OCI-LY3 (cell line): ENCODE data around the gene MXI1.

Experiments used
- H2AFZ ChIP-seq: fragments of 200-600, 300-600 bp; shearing (Covaris generic); 2 replicates; pipeline ENCODE4 v1.6.0; 2014; ENCODE audit warnings: antibody characterized with exemption, low read depth, low read length
- H3K27ac ChIP-seq: fragments of 200-600, 300-600 bp; sonication (generic); 2 replicates; pipeline ENCODE4 v1.5.1; 2014; ENCODE audit warnings: mild to moderate bottlenecking, low read length, moderate library complexity, mixed read lengths
- H3K27me3 ChIP-seq: fragments of 200-600, 300-600 bp; sonication (generic); 2 replicates; pipeline ENCODE4 v1.6.1; 2014; ENCODE audit warnings: low read depth, low read length, mixed read lengths
- H3K36me3 ChIP-seq: fragments of 200-600, 300-600 bp; sonication (generic); replicated peaks from 2 replicates; pipeline ENCODE3; 2014; ENCODE audit warnings: low read depth, low read length, mixed read lengths
- H3K4me1 ChIP-seq: fragments of 300-600, 200-600 bp; sonication (generic); 2 replicates; pipeline ENCODE4 v1.6.1; 2014; ENCODE audit warnings: low read length, mixed read lengths
- H3K4me2 ChIP-seq: fragments of 200-600, 300-600 bp; sonication (generic); 2 replicates; pipeline ENCODE4 v1.6.1; 2014; ENCODE audit warnings: low read length, mixed read lengths
- H3K4me3 ChIP-seq: fragments of 300-600, 200-600 bp; sonication (generic); 2 replicates; pipeline ENCODE4 v1.5.1; 2014; ENCODE audit warnings: antibody characterized with exemption, mild to moderate bottlenecking, low read length, moderate library complexity
- H3K79me2 ChIP-seq: fragments of 300-600, 200-600 bp; shearing (Covaris generic); 2 replicates; pipeline ENCODE4 v1.6.1; 2014; ENCODE audit warnings: mild to moderate bottlenecking, low read length, mixed read lengths
- H3K9ac ChIP-seq: fragments of 300-600, 200-600 bp; shearing (Covaris generic); 2 replicates; pipeline ENCODE4 v1.6.0; 2014; ENCODE audit warnings: mild to moderate bottlenecking, low read length, moderate library complexity
- H3K9me3 ChIP-seq: fragments of 200-600, 300-600 bp; shearing (Covaris generic); 2 replicates; pipeline ENCODE4 v1.6.1; 2014; ENCODE audit warnings: low read length, mixed read lengths; ENCODE audit not compliant: insufficient read depth
- H4K20me1 ChIP-seq: fragments of 200-600, 300-600 bp; sonication (generic); 2 replicates; pipeline ENCODE4 v1.6.1; 2016; ENCODE audit warnings: low read length, mixed read lengths; ENCODE audit not compliant: insufficient read depth
- EZH2phosphoT487 ChIP-seq: fragments of 200-600 bp; shearing (Covaris generic); IDR thresholded peaks from 2 replicates; pipeline ENCODE4 v1.6.1; 2018; ENCODE audit warnings: antibody characterized with exemption, mixed run types, low read depth
- TF ChIP-seq, protein P1 (sequence below): fragments of 200-600, 300-600 bp; sonication (generic); IDR thresholded peaks from 2 replicates; pipeline ENCODE4 v1.5.1; 2014; ENCODE audit warnings: antibody characterized with exemption, low read length, low read depth

MXI1 gene

GRCh38 chr10:110160522-110160921 lies 46.9 kb upstream of the MXI1 start:
- Histone ChIP-seq H4K20me1 (no peaks in the 10 kb centered on the region), H3K79me2 (no peaks in the 10 kb centered on the region), H3K36me3 (no peaks in the 10 kb centered on the region), H3K27ac (no peak overlapping the region), H3K4me2 (no peak overlapping the region), H3K4me1 (no peaks in the 10 kb centered on the region), H3K4me3 (no peak overlapping the region), H3K9ac (no peak overlapping the region), H2AFZ (no peak overlapping the region), H3K9me3 (no peaks in the 10 kb centered on the region), H3K27me3 (peaks cover 27% of the 10 kb centered on the region)
- TF ChIP-seq, protein P1, sequence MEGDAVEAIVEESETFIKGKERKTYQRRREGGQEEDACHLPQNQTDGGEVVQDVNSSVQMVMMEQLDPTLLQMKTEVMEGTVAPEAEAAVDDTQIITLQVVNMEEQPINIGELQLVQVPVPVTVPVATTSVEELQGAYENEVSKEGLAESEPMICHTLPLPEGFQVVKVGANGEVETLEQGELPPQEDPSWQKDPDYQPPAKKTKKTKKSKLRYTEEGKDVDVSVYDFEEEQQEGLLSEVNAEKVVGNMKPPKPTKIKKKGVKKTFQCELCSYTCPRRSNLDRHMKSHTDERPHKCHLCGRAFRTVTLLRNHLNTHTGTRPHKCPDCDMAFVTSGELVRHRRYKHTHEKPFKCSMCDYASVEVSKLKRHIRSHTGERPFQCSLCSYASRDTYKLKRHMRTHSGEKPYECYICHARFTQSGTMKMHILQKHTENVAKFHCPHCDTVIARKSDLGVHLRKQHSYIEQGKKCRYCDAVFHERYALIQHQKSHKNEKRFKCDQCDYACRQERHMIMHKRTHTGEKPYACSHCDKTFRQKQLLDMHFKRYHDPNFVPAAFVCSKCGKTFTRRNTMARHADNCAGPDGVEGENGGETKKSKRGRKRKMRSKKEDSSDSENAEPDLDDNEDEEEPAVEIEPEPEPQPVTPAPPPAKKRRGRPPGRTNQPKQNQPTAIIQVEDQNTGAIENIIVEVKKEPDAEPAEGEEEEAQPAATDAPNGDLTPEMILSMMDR, result no peak
- TF ChIP-seq EZH2phosphoT487, result no peak

DNA sequence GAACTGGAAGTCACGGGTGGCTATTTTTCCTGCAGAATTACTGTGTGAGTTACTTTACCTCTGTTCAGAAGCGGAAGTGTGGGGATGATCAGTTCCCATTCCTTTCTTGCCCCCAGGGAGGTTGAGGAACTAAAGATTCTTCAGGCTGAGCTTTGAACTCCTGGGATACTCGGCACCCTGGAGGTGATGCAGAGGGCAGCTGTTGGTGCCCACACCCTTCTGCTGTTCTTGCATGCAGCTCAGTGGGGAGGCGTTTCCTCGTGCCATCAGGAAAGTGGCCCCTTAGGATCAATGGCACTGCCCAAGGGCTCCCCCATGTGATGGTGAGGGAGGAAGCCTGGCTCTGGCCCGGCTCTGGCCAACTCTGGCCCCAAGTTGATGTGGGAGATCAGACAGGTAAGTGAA lies 44.7 kb upstream of the MXI1 start:
- H3K4me2 ChIP-seq, result no peak overlapping the region
- no peaks in the 10 kb centered on the region for H4K20me1 ChIP-seq
- no peaks in the 10 kb centered on the region for H3K36me3 ChIP-seq
- no peaks in the 10 kb centered on the region for H3K9me3 ChIP-seq
- no peaks in the 10 kb centered on the region for H3K4me1 ChIP-seq
- no peaks in the 10 kb centered on the region for H3K79me2 ChIP-seq
- no peak for TF ChIP-seq EZH2phosphoT487
- TF ChIP-seq, protein P1, result no peak
- no peak overlapping the region for H3K9ac ChIP-seq
- H3K4me3 ChIP-seq, result no peak overlapping the region
- H3K27ac ChIP-seq, result no peak overlapping the region
- H3K27me3 ChIP-seq, result peaks cover 30% of the 10 kb centered on the region
- H2AFZ ChIP-seq, result no peak overlapping the region

DNA sequence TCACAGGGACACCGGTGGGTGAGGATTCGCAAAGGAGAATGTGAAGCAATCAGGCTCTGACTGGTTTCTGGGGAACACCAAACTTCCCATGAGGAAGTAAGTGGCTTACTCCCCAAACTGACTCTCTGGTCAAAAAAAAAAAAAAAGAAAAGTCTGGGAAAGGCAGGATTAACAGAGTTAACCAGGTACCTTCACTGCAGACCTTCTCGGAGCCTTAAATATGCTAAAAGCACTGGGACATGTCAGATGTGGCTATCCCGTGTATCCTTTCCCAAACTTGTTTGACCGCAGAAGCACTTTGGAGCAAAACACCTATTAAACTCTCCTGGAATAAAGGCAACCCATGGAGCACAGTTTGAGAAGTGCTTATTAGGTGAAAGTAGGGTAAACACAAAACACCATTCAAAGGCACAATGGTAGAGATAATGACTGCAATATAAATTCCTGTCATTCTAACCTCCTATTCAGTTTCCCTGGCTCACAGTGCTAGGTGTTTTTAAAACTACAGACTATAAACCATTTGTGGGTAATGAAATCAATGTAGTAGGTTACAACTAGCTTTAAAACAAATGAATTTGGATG lies 44.1 kb upstream of the MXI1 start:
- H3K79me2 ChIP-seq, result no peaks in the 10 kb centered on the region
- H2AFZ ChIP-seq, result no peak overlapping the region
- no peaks in the 10 kb centered on the region for H4K20me1 ChIP-seq
- H3K27me3 ChIP-seq, result peaks cover 34% of the 10 kb centered on the region
- TF ChIP-seq, protein P1, result no peak
- no peak for TF ChIP-seq EZH2phosphoT487
- no peaks in the 10 kb centered on the region for H3K4me1 ChIP-seq
- H3K9ac ChIP-seq, result no peak overlapping the region
- no peak overlapping the region for H3K4me2 ChIP-seq
- H3K9me3 ChIP-seq, result no peaks in the 10 kb centered on the region
- no peak overlapping the region for H3K27ac ChIP-seq
- H3K36me3 ChIP-seq, result no peaks in the 10 kb centered on the region
- H3K4me3 ChIP-seq, result no peak overlapping the region

DNA sequence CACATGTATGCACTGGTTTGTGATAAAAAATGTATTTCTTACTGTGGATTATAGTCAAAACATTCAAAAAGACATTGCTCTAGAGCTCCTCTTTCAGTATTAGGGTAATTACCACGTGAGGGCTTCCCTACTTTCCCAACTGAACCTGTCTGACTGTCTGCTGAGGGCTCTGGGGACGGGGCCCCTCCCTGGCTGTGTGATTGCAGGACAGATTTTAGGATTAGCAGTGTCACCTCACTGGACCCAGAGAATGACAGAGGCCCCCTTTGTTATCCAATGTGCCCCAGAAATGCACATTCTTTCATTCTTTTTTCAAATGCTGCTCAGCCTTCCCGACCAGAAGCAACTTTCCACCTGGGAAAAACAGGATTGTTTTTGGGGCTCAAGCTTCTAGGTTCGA lies 43.6 kb upstream of the MXI1 start:
- H3K4me2 ChIP-seq, result no peak overlapping the region
- H3K9ac ChIP-seq, result no peak overlapping the region
- no peaks in the 10 kb centered on the region for H3K9me3 ChIP-seq
- H3K79me2 ChIP-seq, result no peaks in the 10 kb centered on the region
- no peaks in the 10 kb centered on the region for H3K4me1 ChIP-seq
- no peaks in the 10 kb centered on the region for H3K36me3 ChIP-seq
- H3K27ac ChIP-seq, result no peak overlapping the region
- H3K27me3 ChIP-seq, result peaks cover 39% of the 10 kb centered on the region
- no peaks in the 10 kb centered on the region for H4K20me1 ChIP-seq
- no peak overlapping the region for H2AFZ ChIP-seq
- no peak overlapping the region for H3K4me3 ChIP-seq
- TF ChIP-seq, protein P1, result no peak
- no peak for TF ChIP-seq EZH2phosphoT487
